HepG2 (cell line): ENCODE data around the gene TNFAIP8L2. TPM values are rescaled to one million over a fixed set of nuclear protein-coding genes. Genes with fewer than 3 reads are reported as not detected.

Source experiments
- ATM ChIP-seq: fragments of 450-650 bp; IDR thresholded peaks from 2 replicates; pipeline ENCODE4 v1.7.1; 2017; ENCODE audit warnings: mild to moderate bottlenecking, borderline replicate concordance
- FOXA1 ChIP-seq, 2 experiments: fragments of 450-650 bp in 1 of 2; sonication (generic) in 1 of 2; formaldehyde crosslinking in 1 of 2; IDR thresholded peaks; 2 replicates each; pipeline versions ENCODE4 v1.4.0 to v1.6.1; 2016 to 2020; ENCODE audit warnings: missing genetic modification reagents in 1 of 2
- KAT7 ChIP-seq: IDR thresholded peaks from 2 replicates; pipeline ENCODE4 v1.6.1; 2018; ENCODE audit warnings: borderline replicate concordance, missing compliant biosample characterization
- KDM5A ChIP-seq: fragments of 200-600 bp; sonication (generic); IDR thresholded peaks from 2 replicates; pipeline ENCODE4 v1.7.0; 2018; ENCODE audit warnings: antibody characterized with exemption, mild to moderate bottlenecking, low read length, borderline replicate concordance
- MEIS2 ChIP-seq: sonication (generic); formaldehyde crosslinking; IDR thresholded peaks from 2 replicates; pipeline ENCODE4 v1.9.0; 2021; ENCODE audit warnings: mild to moderate bottlenecking, missing genetic modification reagents
- MYPOP ChIP-seq: sonication (generic); formaldehyde crosslinking; IDR thresholded peaks from 2 replicates; pipeline ENCODE4 v1.8.1; 2023; ENCODE audit warnings: mild to moderate bottlenecking, moderate library complexity, missing genetic modification reagents
- PAF1 ChIP-seq: IDR thresholded peaks from 2 replicates; pipeline ENCODE4 v1.6.1; 2016; ENCODE audit warnings: missing genetic modification reagents, missing compliant biosample characterization
- PITX1 ChIP-seq: sonication (generic); formaldehyde crosslinking; IDR thresholded peaks from 2 replicates; pipeline ENCODE4 v1.5.1; 2020; ENCODE audit warnings: mild to moderate bottlenecking, missing genetic modification reagents
- SMAD1 ChIP-seq: sonication (generic); formaldehyde crosslinking; IDR thresholded peaks from 2 replicates; pipeline ENCODE4 v1.4.0; 2020; ENCODE audit warnings: missing genetic modification reagents, low read depth, mild to moderate bottlenecking, borderline replicate concordance
- TCF12 ChIP-seq, 2 experiments: fragments of 450-650 bp in 1 of 2; sonication (generic) in 1 of 2; formaldehyde crosslinking in 1 of 2; IDR thresholded peaks; 2 replicates each; pipeline versions ENCODE4 v1.6.1 to v1.8.0; 2017 to 2022; ENCODE audit warnings: antibody characterized with exemption in 1 of 2, mild to moderate bottlenecking in 1 of 2, missing genetic modification reagents in 1 of 2, moderate library complexity in 1 of 2
- ZBTB25 ChIP-seq: IDR thresholded peaks from 2 replicates; pipeline ENCODE4 v1.6.1; 2018; ENCODE audit warnings: missing genetic modification reagents
- ZNF224 ChIP-seq: sonication (generic); formaldehyde crosslinking; IDR thresholded peaks from 2 replicates; pipeline ENCODE4 v1.5.0; 2020; ENCODE audit warnings: mild to moderate bottlenecking, missing genetic modification reagents
- ZNF326 ChIP-seq: sonication (generic); formaldehyde crosslinking; IDR thresholded peaks from 2 replicates; pipeline ENCODE4 v1.4.0; 2020; ENCODE audit warnings: missing genetic modification reagents, borderline replicate concordance
- ZNF414 ChIP-seq: sonication (generic); formaldehyde crosslinking; IDR thresholded peaks from 2 replicates; pipeline ENCODE4 v1.5.0; 2020; ENCODE audit warnings: missing genetic modification reagents
- ZNF703 ChIP-seq: sonication (generic); formaldehyde crosslinking; IDR thresholded peaks from 2 replicates; pipeline ENCODE4 v1.5.1; 2020; ENCODE audit warnings: missing genetic modification reagents, mild to moderate bottlenecking, moderate library complexity, borderline replicate concordance
- ZNF775 ChIP-seq: sonication (generic); formaldehyde crosslinking; IDR thresholded peaks from 2 replicates; pipeline ENCODE4 v1.4.0; 2020; ENCODE audit warnings: missing genetic modification reagents, mild to moderate bottlenecking, moderate library complexity, borderline replicate concordance
- ZNF776 ChIP-seq: sonication (generic); formaldehyde crosslinking; IDR thresholded peaks from 2 replicates; pipeline ENCODE4 v1.4.0; 2020; ENCODE audit warnings: mild to moderate bottlenecking, missing genetic modification reagents
- ZNF782 ChIP-seq: sonication (generic); formaldehyde crosslinking; IDR thresholded peaks from 2 replicates; pipeline ENCODE4 v1.4.0; 2020; ENCODE audit warnings: missing genetic modification reagents, mild to moderate bottlenecking, borderline replicate concordance
- ZXDC ChIP-seq: sonication (generic); formaldehyde crosslinking; IDR thresholded peaks from 2 replicates; pipeline ENCODE4 v1.5.0; 2020; ENCODE audit warnings: mild to moderate bottlenecking, missing genetic modification reagents
- polyA plus RNA-seq, 8 experiments: library from polyadenylated mRNA; depleted of rRNA in 3 of 8; stranded (reverse) in 7 of 8; unstranded in 1 of 8; fragments of >200 nt; fragmentation: Illumina TruSeq in 4 of 8; extraction: Trizol in 4 of 8; gene quantifications; 2 replicates each; pipeline versions ENCODE4 v1.2.1 to v1.2.3, GENCODE V29; 2011 to 2016; ENCODE audit warnings: low read depth in 4 of 8, missing spikeins in 1 of 8, mixed read lengths in 1 of 8; ENCODE audit not compliant: insufficient read depth in 1 of 8
- total RNA-seq, 5 experiments: library from RNA; depleted of rRNA; stranded (reverse); fragments of >200 nt; fragmentation: Illumina TruSeq; extraction: Trizol; gene quantifications; 2 replicates each; pipeline ENCODE4 v1.2.3, GENCODE V29; 2016; ENCODE audit warnings: low read depth in 1 of 5
- TF ChIP-seq, protein P1 (sequence below): sonication (generic); formaldehyde crosslinking; IDR thresholded peaks from 2 replicates; pipeline ENCODE4 v1.9.0; 2021; ENCODE audit warnings: missing genetic modification reagents, borderline replicate concordance

TNFAIP8L2 gene
- total and polyA plus RNA-seq, 2 of the 13 experiments (the other 11 are each of a cell fraction or from before 2014, with no cell fraction given), result not detected

- TF ChIP-seq KAT7 (no peak; the same call in 1 of the 2 replicates), TCF12 (IDR thresholded peaks at IDR 0.05) (no peak), TCF12 (CRISPR knock-in tag; IDR thresholded peaks at IDR 0.05) (peak; percentile 37; the same call in 1 of the 2 replicates), ZNF775 (no peak), SMAD1 (CRISPR knock-in tag) (no peak), ZNF326 (CRISPR knock-in tag) (no peak), ZNF703 (no peak), MYPOP (CRISPR knock-in tag) (peak; percentile 37; the same call in 1 of the 2 replicates), ZNF414 (CRISPR knock-in tag) (no peak), FOXA1 (IDR thresholded peaks at IDR 0.05) (no peak), FOXA1 (CRISPR knock-in tag; IDR thresholded peaks at IDR 0.05) (no peak), ZXDC (CRISPR knock-in tag) (no peak; the same call in 1 of the 2 replicates), PITX1 (CRISPR knock-in tag) (no peak), ZNF776 (CRISPR knock-in tag) (no peak), ZBTB25 (no peak; the same call in 1 of the 2 replicates), ZNF782 (peak; percentile 79; the same call in 1 of the 2 replicates), ATM (no peak), KDM5A (peak; percentile 80), ZNF224 (CRISPR knock-in tag) (no peak), MEIS2 (CRISPR knock-in tag) (peak; percentile 42), PAF1 (CRISPR knock-in tag) (no peak)
- TF ChIP-seq, protein P1, sequence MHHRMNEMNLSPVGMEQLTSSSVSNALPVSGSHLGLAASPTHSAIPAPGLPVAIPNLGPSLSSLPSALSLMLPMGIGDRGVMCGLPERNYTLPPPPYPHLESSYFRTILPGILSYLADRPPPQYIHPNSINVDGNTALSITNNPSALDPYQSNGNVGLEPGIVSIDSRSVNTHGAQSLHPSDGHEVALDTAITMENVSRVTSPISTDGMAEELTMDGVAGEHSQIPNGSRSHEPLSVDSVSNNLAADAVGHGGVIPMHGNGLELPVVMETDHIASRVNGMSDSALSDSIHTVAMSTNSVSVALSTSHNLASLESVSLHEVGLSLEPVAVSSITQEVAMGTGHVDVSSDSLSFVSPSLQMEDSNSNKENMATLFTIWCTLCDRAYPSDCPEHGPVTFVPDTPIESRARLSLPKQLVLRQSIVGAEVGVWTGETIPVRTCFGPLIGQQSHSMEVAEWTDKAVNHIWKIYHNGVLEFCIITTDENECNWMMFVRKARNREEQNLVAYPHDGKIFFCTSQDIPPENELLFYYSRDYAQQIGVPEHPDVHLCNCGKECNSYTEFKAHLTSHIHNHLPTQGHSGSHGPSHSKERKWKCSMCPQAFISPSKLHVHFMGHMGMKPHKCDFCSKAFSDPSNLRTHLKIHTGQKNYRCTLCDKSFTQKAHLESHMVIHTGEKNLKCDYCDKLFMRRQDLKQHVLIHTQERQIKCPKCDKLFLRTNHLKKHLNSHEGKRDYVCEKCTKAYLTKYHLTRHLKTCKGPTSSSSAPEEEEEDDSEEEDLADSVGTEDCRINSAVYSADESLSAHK (CRISPR knock-in tag), result no peak
Observed at GRCh38 chr1:151198254-151199127, 42.0 kb downstream of the TNFAIP8L2 start, which contains the start of gene PIP5K1A (continued).
